ENCODE data around the gene TBC1D10B. TPM values are rescaled to one million over a fixed set of nuclear protein-coding genes. Genes with fewer than 3 reads are reported as not detected.

TBC1D10B gene
- total and polyA plus RNA-seq, 9 of the 15 experiments (the other 6 are each of a cell fraction or from before 2014, with no cell fraction given): 2.2 to 55.4 (median 17.5) TPM

- intact Hi-C loops (cut with micrococcal nuclease): loop anchor here (2.0 to 5.0 kb wide), 2 partner anchors 15 to 51 kb away; partner anchors contain the start of genes TBC1D10B and ZNF771
- FAIRE-seq (no peak), DNase-seq (ENCODE audit: extremely low read depth in 1 of 4, low spot score in 3 of 4) (no peak), ATAC-seq (no peak; the same call in 2 of the 3 replicates)
- Histone ChIP-seq H4K20me1 (replicated peaks; ENCODE audit: control insufficient read depth, insufficient read depth, low read length) (no peaks in the 10 kb centered on the region), H3K9ac (ENCODE audit: insufficient read depth in 1 of 2, low read depth in 2 of 2, low read length in 2 of 2) (peak overlapping the region; percentile 96), H2AFZ (ENCODE audit: low read depth, low read length) (peak overlapping the region; percentile 96), H3K9me1 (ENCODE audit: control insufficient read depth, insufficient read depth, low read length) (no peaks in the 10 kb centered on the region), H3K4me3 (peak overlapping the region; percentile 94), H3K27ac (ENCODE audit: extremely low read depth, low read depth, low read length) (peak overlapping the region; percentile 99), H3K9me3 (replicated peaks; ENCODE audit: control insufficient read depth, insufficient read depth, low read depth, low read length) (no peaks in the 10 kb centered on the region), H3K4me1 (replicated peaks in 1 of 2; ENCODE audit: control insufficient read depth in 2 of 2, insufficient read depth in 2 of 2, low read length in 2 of 2) (peaks cover 13 to 53% of the 10 kb centered on the region in 2 experiments; a peak in 4 of 5 replicates), H3K79me2 (ENCODE audit: control insufficient read depth, insufficient read depth, low read length) (peaks cover 30% of the 10 kb centered on the region), H3K4me2 (ENCODE audit: insufficient read depth, low read length) (peak overlapping the region; percentile 99), H3K36me3 (ENCODE audit: control insufficient read depth, insufficient read depth, low read length) (peaks cover 72% of the 10 kb centered on the region; the same call in 2 of the 3 replicates), H3K27me3 (ENCODE audit: control insufficient read depth in 2 of 2, insufficient read depth in 2 of 2, low read length in 2 of 2) (no peaks in the 10 kb centered on the region)
- in situ Hi-C loops (cut with MboI): loop anchor here (25.0 kb wide), 1 partner anchor 894 kb away; the partner anchor contains the start of genes BOLA2, SLX1B and SULT1A4
- ChIA-PET CTCF (ENCODE audit: low intra/inter-chr PET ratio) (no interaction called here), POLR2A (interaction anchor here (0.6 to 8.2 kb wide), 8 partner anchors 8 to 333 kb away, joined by 3 to 77 read pairs (median 5); partner anchors contain the start of gene TBC1D10B)
- 40% methylated on average over 5 of the region's 7 CpGs for WGBS (ENCODE audit: insufficient coverage, low coverage, missing lambda C conversion rate)
- BruUV-seq (replicated peaks): no TSS peak
- TF ChIP-seq HINFP (tag; conservative IDR thresholded peaks at IDR 0.05; ENCODE audit: low read depth) (no peak), POLR2G (IDR thresholded peaks at IDR 0.05; ENCODE audit: low read depth, low read length) (peak; percentile 38; the same call in 1 of the 2 replicates), ZBTB9 (CRISPR knock-in tag; IDR thresholded peaks at IDR 0.05) (peak; percentile 48; the same call in 1 of the 2 replicates), HNRNPK (IDR thresholded peaks at IDR 0.05; ENCODE audit: low read depth, low read length, poor library complexity, severe bottlenecking) (no peak), NFXL1 (CRISPR knock-in tag; IDR thresholded peaks at IDR 0.05) (no peak), ZFP30 (CRISPR knock-in tag; IDR thresholded peaks at IDR 0.05; ENCODE audit: borderline replicate concordance) (no peak), POLR2AphosphoS2 (IDR thresholded peaks at IDR 0.05; ENCODE audit: low read length) (peak; percentile 31; the same call in 1 of the 2 replicates), ZNF583 (CRISPR knock-in tag; IDR thresholded peaks at IDR 0.05) (no peak), SUPT5H (IDR thresholded peaks at IDR 0.05) (0 out of 2 replicates have a peak, but pooled peaks have one; percentile 17)
Observed at GRCh38 chr16:30355954-30356308, 14.4 kb downstream of the TBC1D10B start.

Measured in K562 (cell line).